Measurements from ENCODE around the gene TCP11L2. TPM values are rescaled to one million over a fixed set of nuclear protein-coding genes. Genes with fewer than 3 reads are reported as not detected.

Gene TCP11L2
- total and polyA plus RNA-seq, 2 of the 13 experiments (the other 11 are each of a cell fraction or from before 2014, with no cell fraction given): 4.6 to 24.1 TPM

GRCh38 chr12:106281056-106281782, 21.3 kb upstream of the TCP11L2 start (continued):
- TF ChIP-seq ZKSCAN5 (CRISPR knock-in tag; IDR thresholded peaks at IDR 0.05): no peak
- TF ChIP-seq ZNF580 (CRISPR knock-in tag; IDR thresholded peaks at IDR 0.05; ENCODE audit: borderline replicate concordance, low read depth): no peak
- TF ChIP-seq, protein P1, sequence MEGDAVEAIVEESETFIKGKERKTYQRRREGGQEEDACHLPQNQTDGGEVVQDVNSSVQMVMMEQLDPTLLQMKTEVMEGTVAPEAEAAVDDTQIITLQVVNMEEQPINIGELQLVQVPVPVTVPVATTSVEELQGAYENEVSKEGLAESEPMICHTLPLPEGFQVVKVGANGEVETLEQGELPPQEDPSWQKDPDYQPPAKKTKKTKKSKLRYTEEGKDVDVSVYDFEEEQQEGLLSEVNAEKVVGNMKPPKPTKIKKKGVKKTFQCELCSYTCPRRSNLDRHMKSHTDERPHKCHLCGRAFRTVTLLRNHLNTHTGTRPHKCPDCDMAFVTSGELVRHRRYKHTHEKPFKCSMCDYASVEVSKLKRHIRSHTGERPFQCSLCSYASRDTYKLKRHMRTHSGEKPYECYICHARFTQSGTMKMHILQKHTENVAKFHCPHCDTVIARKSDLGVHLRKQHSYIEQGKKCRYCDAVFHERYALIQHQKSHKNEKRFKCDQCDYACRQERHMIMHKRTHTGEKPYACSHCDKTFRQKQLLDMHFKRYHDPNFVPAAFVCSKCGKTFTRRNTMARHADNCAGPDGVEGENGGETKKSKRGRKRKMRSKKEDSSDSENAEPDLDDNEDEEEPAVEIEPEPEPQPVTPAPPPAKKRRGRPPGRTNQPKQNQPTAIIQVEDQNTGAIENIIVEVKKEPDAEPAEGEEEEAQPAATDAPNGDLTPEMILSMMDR (CRISPR knock-in tag; IDR thresholded peaks at IDR 0.05): no peak
- TF ChIP-seq ZEB1 (IDR thresholded peaks at IDR 0.05; ENCODE audit: insufficient replicate concordance, low read depth): no peak
- no peak for TF ChIP-seq ZNF367 (CRISPR knock-in tag; IDR thresholded peaks at IDR 0.05; ENCODE audit: borderline replicate concordance)
- no peak for TF ChIP-seq SOX6 (IDR thresholded peaks at IDR 0.05)
- peak; percentile 46; the same call in 1 of the 2 replicates for TF ChIP-seq SOX6 (CRISPR knock-in tag; IDR thresholded peaks at IDR 0.05)
- TF ChIP-seq SALL1 (CRISPR knock-in tag; IDR thresholded peaks at IDR 0.05): no peak
- no peak for TF ChIP-seq ATF1 (CRISPR knock-in tag; IDR thresholded peaks at IDR 0.05)
- TF ChIP-seq DPF2 (CRISPR knock-in tag; IDR thresholded peaks at IDR 0.05; ENCODE audit: borderline replicate concordance, low read depth): no peak
- TF ChIP-seq ZNF605 (CRISPR knock-in tag; IDR thresholded peaks at IDR 0.05): no peak
- TF ChIP-seq HMG20A (CRISPR knock-in tag; IDR thresholded peaks at IDR 0.05; ENCODE audit: borderline replicate concordance): peak; percentile 80; the same call in 1 of the 2 replicates
- no peak for TF ChIP-seq RARG (CRISPR knock-in tag; IDR thresholded peaks at IDR 0.05; ENCODE audit: low read depth)
- TF ChIP-seq HOXA5 (CRISPR knock-in tag; IDR thresholded peaks at IDR 0.05): no peak
- TF ChIP-seq, protein P2, sequence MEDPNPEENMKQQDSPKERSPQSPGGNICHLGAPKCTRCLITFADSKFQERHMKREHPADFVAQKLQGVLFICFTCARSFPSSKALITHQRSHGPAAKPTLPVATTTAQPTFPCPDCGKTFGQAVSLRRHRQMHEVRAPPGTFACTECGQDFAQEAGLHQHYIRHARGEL (CRISPR knock-in tag; IDR thresholded peaks at IDR 0.05): no peak
- TF ChIP-seq MAF1 (CRISPR knock-in tag; IDR thresholded peaks at IDR 0.05; ENCODE audit: borderline replicate concordance): no peak
- TF ChIP-seq NFIC (IDR thresholded peaks at IDR 0.05; ENCODE audit: low read length): no peak
- no peak for TF ChIP-seq ZNF546 (CRISPR knock-in tag; conservative IDR thresholded peaks at IDR 0.05)
- no peak for TF ChIP-seq MIXL1 (CRISPR knock-in tag; IDR thresholded peaks at IDR 0.05)
- no peak for TF ChIP-seq HES4 (CRISPR knock-in tag; IDR thresholded peaks at IDR 0.05; ENCODE audit: borderline replicate concordance)
- TF ChIP-seq, protein P3, sequence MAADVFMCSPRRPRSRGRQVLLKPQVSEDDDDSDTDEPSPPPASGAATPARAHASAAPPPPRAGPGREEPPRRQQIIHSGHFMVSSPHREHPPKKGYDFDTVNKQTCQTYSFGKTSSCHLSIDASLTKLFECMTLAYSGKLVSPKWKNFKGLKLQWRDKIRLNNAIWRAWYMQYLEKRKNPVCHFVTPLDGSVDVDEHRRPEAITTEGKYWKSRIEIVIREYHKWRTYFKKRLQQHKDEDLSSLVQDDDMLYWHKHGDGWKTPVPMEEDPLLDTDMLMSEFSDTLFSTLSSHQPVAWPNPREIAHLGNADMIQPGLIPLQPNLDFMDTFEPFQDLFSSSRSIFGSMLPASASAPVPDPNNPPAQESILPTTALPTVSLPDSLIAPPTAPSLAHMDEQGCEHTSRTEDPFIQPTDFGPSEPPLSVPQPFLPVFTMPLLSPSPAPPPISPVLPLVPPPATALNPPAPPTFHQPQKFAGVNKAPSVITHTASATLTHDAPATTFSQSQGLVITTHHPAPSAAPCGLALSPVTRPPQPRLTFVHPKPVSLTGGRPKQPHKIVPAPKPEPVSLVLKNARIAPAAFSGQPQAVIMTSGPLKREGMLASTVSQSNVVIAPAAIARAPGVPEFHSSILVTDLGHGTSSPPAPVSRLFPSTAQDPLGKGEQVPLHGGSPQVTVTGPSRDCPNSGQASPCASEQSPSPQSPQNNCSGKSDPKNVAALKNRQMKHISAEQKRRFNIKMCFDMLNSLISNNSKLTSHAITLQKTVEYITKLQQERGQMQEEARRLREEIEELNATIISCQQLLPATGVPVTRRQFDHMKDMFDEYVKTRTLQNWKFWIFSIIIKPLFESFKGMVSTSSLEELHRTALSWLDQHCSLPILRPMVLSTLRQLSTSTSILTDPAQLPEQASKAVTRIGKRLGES (CRISPR knock-in tag; IDR thresholded peaks at IDR 0.05; ENCODE audit: borderline replicate concordance): no peak
- TF ChIP-seq ZNF44 (CRISPR knock-in tag; IDR thresholded peaks at IDR 0.05): no peak
- no peak for TF ChIP-seq ZNF12 (CRISPR knock-in tag; IDR thresholded peaks at IDR 0.05)
- no peak for TF ChIP-seq CHD4 (IDR thresholded peaks at IDR 0.05; ENCODE audit: borderline replicate concordance, low read length)
- TF ChIP-seq NFRKB (IDR thresholded peaks at IDR 0.05): no peak
- no peak for TF ChIP-seq ZNF660 (CRISPR knock-in tag; IDR thresholded peaks at IDR 0.05; ENCODE audit: borderline replicate concordance, low read depth)
- TF ChIP-seq SP1 (IDR thresholded peaks at IDR 0.05): no peak
- TF ChIP-seq SP1 (CRISPR knock-in tag; IDR thresholded peaks at IDR 0.05): no peak
- no peak for TF ChIP-seq RORA (CRISPR knock-in tag; IDR thresholded peaks at IDR 0.05)
